Mesothelial cell of epicardium (in vitro differentiated cells): ENCODE data around the gene ZNF286A. TPM values are rescaled to one million over a fixed set of nuclear protein-coding genes. Genes with fewer than 3 reads are reported as not detected.
"Not testable (repeated sequence)": the region's sequence is repeated elsewhere in the genome, so short reads cannot be mapped to it uniquely, and the experiment has no call there.

ENCODE experiments used
- DNase-seq, 2 experiments: peaks; one replicate each; pipeline ENCODE4 v3.0.0; 2021; ENCODE audit warnings: low spot score in 2 of 2; ENCODE audit not compliant: unreplicated experiment in 2 of 2
- H3K27ac Mint-ChIP-seq: 2 replicates; pipeline ENCODE4 v1.8.0; 2021; ENCODE audit warnings: mixed read lengths
- H3K27me3 Mint-ChIP-seq: 2 replicates; pipeline ENCODE4 v1.8.0; 2021; ENCODE audit warnings: low read depth, mixed read lengths
- H3K36me3 Mint-ChIP-seq: 2 replicates; pipeline ENCODE4 v1.8.0; 2021; ENCODE audit warnings: mixed read lengths
- H3K4me1 Mint-ChIP-seq: 2 replicates; pipeline ENCODE4 v1.8.0; 2021; ENCODE audit warnings: mixed read lengths
- H3K4me3 Mint-ChIP-seq: 2 replicates; pipeline ENCODE4 v1.8.0; 2021; ENCODE audit warnings: mild to moderate bottlenecking, moderate library complexity, mixed read lengths
- H3K9me3 Mint-ChIP-seq: 2 replicates; pipeline ENCODE4 v1.8.0; 2021; ENCODE audit warnings: mixed read lengths
- total RNA-seq: library from RNA; stranded (reverse); gene quantifications from 3 replicates; pipeline ENCODE4 v1.2.1, GENCODE V29; 2021
- TF ChIP-seq, protein P1 (sequence below): fragments of 200-600 bp; sonication (generic); IDR thresholded peaks from one replicate; pipeline ENCODE4 v1.5.0; 2021; ENCODE audit warnings: antibody characterized with exemption; ENCODE audit not compliant: unreplicated experiment

The ZNF286A gene
- total RNA-seq, 1 donor from 2014 or later: 89.6 TPM

DNA sequence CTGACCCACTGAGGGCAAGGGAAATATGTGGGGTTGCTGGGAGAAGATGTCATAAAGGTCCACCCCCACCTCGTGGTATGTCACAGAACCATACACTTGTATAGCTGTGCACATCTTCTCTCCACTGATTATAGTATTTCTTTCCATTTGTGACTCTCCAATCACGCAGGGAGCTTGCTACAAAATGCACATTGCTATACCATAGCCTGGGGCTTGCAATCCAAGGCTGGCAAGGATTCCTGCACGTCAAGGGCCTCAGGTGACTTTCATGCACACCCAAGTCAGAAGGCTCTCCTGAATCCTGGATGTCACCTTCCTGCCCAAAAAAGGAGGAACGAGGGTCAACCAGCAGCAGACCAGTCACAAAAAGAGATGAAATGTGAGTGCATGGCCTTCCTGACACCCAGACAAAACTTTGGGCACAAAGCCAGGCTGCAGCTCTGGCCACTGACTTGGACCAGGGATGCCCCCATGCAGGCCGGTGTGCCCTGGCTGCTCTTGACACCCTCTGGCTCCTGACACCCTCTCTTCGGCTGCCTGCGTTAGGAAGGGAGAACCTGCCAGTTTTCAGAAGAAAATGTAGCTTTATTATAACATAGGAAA, 44.6 kb downstream of the ZNF286A start:
- Mint-ChIP-seq H3K36me3 (no peaks in the 10 kb centered on the region), H3K9me3 (peaks cover 8% of the 10 kb centered on the region), H3K27me3 (peaks cover 2% of the 10 kb centered on the region), H3K4me3 (no peak overlapping the region), H3K4me1 (peaks cover 8% of the 10 kb centered on the region), H3K27ac (no peak overlapping the region)
- TF ChIP-seq, protein P1, sequence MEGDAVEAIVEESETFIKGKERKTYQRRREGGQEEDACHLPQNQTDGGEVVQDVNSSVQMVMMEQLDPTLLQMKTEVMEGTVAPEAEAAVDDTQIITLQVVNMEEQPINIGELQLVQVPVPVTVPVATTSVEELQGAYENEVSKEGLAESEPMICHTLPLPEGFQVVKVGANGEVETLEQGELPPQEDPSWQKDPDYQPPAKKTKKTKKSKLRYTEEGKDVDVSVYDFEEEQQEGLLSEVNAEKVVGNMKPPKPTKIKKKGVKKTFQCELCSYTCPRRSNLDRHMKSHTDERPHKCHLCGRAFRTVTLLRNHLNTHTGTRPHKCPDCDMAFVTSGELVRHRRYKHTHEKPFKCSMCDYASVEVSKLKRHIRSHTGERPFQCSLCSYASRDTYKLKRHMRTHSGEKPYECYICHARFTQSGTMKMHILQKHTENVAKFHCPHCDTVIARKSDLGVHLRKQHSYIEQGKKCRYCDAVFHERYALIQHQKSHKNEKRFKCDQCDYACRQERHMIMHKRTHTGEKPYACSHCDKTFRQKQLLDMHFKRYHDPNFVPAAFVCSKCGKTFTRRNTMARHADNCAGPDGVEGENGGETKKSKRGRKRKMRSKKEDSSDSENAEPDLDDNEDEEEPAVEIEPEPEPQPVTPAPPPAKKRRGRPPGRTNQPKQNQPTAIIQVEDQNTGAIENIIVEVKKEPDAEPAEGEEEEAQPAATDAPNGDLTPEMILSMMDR: no peak
- no peak for DNase-seq

DNA sequence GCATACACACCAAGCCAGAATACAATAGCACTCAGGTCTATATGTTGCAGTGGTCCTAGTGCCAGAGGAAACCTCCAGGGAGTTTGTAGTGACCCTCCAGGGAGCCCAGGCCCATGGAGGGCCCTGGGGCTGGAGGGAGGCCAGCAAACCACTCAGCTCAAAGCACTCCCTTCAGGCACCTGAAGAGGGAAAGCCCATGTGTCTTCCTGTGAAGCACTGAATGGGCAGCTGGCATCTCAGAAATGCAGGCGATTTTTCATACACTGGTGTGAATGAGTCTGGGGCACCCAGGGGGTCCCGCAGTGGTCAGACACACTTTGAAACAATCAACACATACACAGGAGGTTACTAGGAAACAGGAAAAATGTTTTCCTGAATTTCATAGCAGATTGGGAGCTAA, 45.3 kb downstream of the ZNF286A start:
- Mint-ChIP-seq H3K27ac (no peak overlapping the region), H3K27me3 (no peaks in the 10 kb centered on the region), H3K36me3 (no peaks in the 10 kb centered on the region), H3K4me3 (no peak overlapping the region), H3K4me1 (peaks cover 8% of the 10 kb centered on the region), H3K9me3 (peaks cover 8% of the 10 kb centered on the region)
- TF ChIP-seq, protein P1: no peak
- no peak for DNase-seq

DNA sequence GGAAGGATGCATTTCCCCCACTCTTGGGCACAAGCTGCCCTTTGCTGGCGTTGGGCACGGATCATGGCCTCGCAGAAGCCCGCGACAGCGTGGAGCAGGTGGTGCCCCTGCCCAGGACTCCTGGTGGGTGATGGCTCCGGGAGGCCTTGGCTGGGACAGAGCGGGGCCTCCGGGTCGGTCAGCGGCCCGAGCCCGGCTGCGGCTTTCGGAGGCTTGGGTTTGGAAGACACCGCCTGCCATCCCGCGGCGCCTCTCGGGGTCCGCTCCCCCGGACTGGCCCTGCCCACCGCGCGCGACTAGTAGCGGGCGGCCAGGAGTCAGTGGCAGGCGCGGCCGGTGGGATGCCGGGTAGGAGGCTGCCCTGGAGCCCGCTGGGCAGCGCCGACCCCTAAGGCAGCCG, 49.9 kb downstream of the ZNF286A start:
- not testable (repeated sequence) for H3K9me3 Mint-ChIP-seq, DNase-seq, H3K36me3 Mint-ChIP-seq, H3K4me1 Mint-ChIP-seq, H3K27ac Mint-ChIP-seq, H3K4me3 Mint-ChIP-seq, H3K27me3 Mint-ChIP-seq

DNA sequence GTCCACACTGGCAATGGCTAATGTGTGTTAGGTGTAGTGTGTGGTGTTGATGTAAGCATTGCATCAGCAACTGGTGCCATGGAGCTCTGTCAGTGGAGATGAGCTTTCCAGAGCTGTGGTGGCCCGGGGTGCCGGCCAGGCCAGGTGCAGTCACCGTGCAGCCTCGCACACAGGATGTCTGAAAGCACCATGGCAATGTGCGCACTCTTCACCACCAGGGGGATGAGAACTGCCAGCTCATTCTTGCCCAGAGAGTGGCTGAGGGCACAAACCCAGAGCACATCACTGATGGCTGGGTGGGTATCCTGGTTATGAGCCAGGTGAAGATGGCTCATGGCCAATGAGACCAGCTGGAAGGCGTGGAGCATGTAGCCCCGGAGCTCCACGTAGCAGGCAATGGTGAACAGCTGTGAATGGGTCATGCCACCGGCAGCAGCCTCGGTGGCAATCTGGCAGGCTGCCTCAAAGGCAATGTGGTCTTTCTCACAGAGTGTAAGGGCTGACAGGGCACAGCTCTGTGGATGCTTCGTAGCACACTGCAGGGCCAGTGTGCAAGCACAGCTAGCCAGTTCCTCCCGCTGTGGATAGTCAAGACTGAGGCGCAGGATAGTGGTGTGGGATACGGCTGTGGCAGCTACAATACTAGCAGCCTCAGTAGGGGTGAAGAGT, 69.4 kb downstream of the ZNF286A start:
- H3K4me1 Mint-ChIP-seq, DNase-seq, H3K4me3 Mint-ChIP-seq, H3K27me3 Mint-ChIP-seq, H3K36me3 Mint-ChIP-seq, H3K9me3 Mint-ChIP-seq, H3K27ac Mint-ChIP-seq: not testable (repeated sequence)

Other genes with a start within 250 kb of the ZNF286A start
- gene CDRT4, start 232.1 kb upstream of the ZNF286A start, total RNA-seq: 34.1 to 39.7 TPM (median 34.8 TPM) in 3 replicates
- gene TVP23C, start 136.3 kb upstream of the ZNF286A start, total RNA-seq: 61.1 to 66.4 TPM (median 62.0 TPM) in 3 replicates
- gene FBXW10B, start 80.0 kb upstream of the ZNF286A start, total RNA-seq: 0.99 to 1.5 TPM (median 1.3 TPM) in 3 replicates
- gene TRIM16, start 15.4 kb upstream of the ZNF286A start, total RNA-seq: 35.9 to 36.5 TPM (median 36.2 TPM) in 3 replicates
- 2.8 to 3.8 TPM (median 2.8 TPM) in 3 replicates for gene TBC1D26, start 32.5 kb downstream of the ZNF286A start, total RNA-seq
- 3.8 to 4.6 TPM (median 4.5 TPM) in 3 replicates for gene ADORA2B, start 245.4 kb downstream of the ZNF286A start, total RNA-seq